ENCODE data around the gene CERK.
"Not testable (repeated sequence)": the region's sequence is repeated elsewhere in the genome, so short reads cannot be mapped to it uniquely, and the experiment has no call there.

The CERK gene

GRCh38 chr22:46639843-46640242 is 98.2 kb downstream of the CERK start:
- DNase-seq = no peak

GRCh38 chr22:46638601-46639431 is 99.2 kb downstream of the CERK start:
- DNase-seq = peak; percentile 76

DNA sequence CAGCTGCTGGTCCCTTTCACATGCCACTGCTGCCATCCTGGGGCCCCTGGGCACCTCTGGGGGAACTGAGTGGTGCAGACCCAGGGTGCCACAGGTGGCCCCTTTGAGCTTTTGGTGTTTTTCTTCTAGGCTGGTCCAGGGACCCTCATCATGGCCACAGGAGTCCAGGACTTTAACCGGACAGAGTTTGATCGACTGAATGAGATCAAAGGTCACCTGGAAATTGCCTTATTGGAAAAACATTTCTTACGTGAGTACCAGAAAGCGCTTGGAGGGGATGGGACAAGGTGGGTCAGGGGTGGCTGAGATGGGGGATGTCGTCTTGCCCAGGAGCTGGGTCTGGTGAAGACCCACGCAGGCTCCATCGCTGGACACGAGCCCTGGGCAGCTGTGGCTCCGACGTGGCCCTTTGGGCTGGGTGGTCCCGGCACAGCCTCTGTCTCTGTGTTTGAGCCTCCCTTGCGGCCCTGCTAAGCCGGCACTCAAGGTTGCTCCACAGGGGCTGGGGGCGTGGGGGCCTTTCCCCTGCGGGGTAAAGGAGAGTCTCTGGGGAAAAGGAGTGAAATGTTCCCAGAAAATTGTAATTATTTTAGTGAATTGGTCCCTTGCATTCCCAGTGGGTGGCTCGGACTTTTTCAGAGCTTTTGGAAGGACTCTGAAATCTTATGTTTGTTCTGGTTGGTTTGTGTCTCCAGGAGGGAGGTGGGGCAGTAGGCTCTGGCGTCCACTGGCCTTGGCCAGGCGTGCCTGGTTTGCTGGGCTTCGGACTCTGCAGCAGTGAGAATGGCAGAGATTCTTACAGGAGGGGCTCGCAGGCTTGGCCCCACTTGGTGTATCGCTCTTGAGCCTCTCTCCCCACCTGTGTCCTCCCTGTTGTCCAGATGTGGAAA is 100.1 kb downstream of the CERK start:
- DNase-seq = no peak

DNA sequence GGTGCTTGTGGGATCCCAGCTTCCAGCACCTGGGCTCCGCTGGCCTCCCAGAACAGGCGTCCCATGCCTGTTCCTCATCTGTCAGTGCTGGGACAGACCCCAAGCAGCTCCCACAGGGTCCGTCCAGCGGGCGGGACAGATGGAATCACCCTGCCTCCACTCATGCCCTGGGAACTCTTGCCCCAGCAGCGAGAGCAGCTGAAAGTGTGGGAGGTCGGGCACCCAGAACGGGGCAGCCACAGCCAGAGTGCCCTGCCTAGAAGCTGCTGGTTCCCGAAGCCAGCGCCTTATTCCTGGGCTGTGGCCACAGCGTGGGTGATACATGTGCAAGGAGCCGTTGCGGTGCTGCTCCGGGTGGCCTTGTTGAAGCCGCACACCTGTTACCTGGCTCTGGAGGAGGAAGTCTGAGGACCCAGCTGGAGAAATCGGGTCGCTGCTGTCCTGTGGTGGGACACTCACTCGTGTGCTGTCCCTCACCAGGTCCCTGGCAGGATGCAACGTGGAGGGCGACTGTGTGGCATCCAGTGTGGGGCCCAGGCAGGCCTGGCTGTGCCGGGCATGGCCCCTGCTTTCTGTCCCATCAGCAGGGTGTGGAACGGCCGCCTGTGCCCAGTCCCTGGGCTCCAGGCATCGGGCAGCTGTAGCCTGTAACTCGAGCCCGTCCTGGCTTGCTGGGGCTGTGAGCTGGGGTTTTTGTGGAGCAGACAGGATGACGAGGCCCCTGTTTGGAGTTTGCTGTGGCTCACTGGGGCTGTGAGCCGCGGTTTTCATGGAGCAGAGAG is 101.6 kb downstream of the CERK start:
- no peak for DNase-seq

- DNase-seq = no peak
Measured at GRCh38 chr22:46635756-46636155, 102.3 kb downstream of the CERK start.

GRCh38 chr22:46634973-46635685 is 102.9 kb downstream of the CERK start:
- not testable (repeated sequence) for DNase-seq

Measured in DMS153 (cell line).